Smooth muscle cell of the brain vasculature (primary cell): Measurements from ENCODE around the gene NTRK3.

Source experiments
- DNase-seq: peaks from one replicate; pipeline ENCODE4 v3.0.0-alpha.2; 2012; ENCODE audit warnings: low read depth, low spot score

The NTRK3 gene

GRCh38 chr15:87944691-87945090 is 311.8 kb downstream of the NTRK3 start:
- no peak for DNase-seq

GRCh38 chr15:87944050-87944449 is 312.5 kb downstream of the NTRK3 start:
- no peak for DNase-seq

DNA sequence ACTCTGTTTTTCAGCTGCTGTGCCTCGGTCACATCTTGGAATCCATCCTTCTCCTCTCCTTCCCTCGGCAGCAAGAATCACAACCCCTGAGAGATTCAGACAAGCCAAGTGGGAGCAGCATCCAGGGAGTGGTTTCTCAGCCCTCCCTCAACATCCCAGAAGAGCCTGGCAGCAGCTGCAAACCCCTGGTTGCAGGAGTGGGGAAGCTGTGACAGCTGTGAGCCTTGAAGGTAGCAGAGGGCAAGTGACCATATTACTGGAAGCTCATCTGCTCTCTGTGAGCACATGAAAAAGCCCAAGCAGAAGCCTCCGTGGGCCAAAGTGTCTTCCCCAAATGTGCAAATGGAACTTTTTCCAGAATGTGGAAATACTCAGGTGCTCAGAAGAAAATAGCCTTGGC is 312.9 kb downstream of the NTRK3 start:
- no peak for DNase-seq

GRCh38 chr15:87942316-87942715 is 314.2 kb downstream of the NTRK3 start:
- no peak for DNase-seq

DNA sequence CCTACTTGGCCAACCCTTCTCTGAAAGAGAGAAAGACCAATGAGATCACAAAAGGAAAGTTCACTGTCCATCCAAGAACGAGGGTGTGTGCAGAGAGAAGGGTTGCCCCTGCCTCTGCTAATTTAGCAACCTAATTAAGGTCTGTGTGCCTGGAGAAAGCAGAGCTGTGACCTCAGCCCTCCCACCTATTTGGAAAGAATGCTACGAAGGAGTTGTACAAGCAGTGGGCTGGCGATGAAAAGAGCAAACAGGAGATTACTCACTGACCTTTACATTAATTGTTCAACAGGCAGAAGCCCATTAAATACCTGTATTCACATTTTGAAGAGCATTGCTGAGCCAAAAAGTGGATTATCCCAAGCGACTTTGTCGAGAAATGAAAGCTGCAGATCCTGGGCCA is 314.9 kb downstream of the NTRK3 start:
- no peak for DNase-seq

- no peak for DNase-seq
Observed at GRCh38 chr15:87940768-87941167, 315.8 kb downstream of the NTRK3 start.

DNA sequence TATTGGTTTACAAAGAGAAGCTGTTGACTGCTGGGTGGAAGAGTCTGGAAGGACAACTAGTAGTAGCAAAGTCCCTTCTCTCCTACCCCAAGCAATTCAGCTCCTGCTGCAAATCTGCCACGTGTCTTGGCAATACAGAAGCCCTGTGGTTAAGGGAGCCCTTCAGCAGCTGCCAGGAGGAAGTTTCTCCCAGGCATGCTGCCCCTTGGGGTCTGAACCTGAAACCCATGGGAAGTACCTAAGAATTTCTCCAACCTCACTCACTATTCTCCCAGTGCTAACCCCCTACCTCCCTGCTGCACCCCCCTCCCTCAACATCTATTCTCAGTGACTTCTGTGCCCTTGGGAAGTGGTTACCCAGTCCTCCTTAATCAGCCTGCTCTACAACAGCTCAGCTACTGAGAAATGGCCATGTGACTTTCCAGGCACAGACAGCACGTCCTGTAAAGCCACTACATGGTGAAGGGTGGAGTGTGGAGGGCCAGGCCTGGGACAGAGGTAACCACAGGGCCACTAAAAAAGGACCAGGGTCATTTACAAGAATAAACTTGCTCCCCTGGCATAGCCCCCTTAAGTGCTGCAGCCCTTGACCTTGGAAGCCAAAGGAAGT is 316.6 kb downstream of the NTRK3 start:
- no peak for DNase-seq

- DNase-seq: no peak
Observed at GRCh38 chr15:87938031-87938430, 318.5 kb downstream of the NTRK3 start.

GRCh38 chr15:87935583-87935982 is 321.0 kb downstream of the NTRK3 start:
- no peak for DNase-seq

- no peak for DNase-seq
Observed at GRCh38 chr15:87931584-87931983, 325.0 kb downstream of the NTRK3 start.

GRCh38 chr15:87930457-87930856 is 326.1 kb downstream of the NTRK3 start:
- no peak for DNase-seq

GRCh38 chr15:87929841-87930240 is 326.7 kb downstream of the NTRK3 start:
- no peak for DNase-seq

- no peak for DNase-seq
Observed at GRCh38 chr15:87924433-87924832, 332.1 kb downstream of the NTRK3 start.

GRCh38 chr15:87919064-87919463 is 337.5 kb downstream of the NTRK3 start:
- no peak for DNase-seq

- DNase-seq: no peak
Observed at GRCh38 chr15:87917480-87917879, 339.1 kb downstream of the NTRK3 start.

DNA sequence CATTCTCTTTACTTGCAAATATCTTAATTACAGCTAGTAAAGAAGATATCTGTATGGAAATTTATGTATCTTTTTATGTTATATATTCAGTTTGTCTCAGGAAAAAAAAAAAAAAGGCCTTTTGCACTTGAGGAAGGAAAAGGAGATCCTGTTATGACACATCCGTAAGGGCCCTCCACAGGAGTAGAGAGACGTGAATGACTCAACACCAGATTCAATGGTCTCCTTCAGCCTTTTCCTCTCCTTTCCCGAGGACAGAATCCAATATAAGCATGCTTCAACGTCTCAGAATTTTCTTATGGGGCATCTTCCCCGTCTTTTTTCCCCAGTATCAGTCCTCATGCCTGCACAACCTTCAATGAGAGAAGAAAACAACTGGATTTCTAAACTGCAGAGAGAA is 340.3 kb downstream of the NTRK3 start:
- DNase-seq: no peak

GRCh38 chr15:87910301-87910700 is 346.2 kb downstream of the NTRK3 start:
- DNase-seq: no peak

GRCh38 chr15:87907676-87908446 is 348.7 kb downstream of the NTRK3 start:
- DNase-seq: no peak

- DNase-seq: no peak
Observed at GRCh38 chr15:87906444-87906843, 350.1 kb downstream of the NTRK3 start.

DNA sequence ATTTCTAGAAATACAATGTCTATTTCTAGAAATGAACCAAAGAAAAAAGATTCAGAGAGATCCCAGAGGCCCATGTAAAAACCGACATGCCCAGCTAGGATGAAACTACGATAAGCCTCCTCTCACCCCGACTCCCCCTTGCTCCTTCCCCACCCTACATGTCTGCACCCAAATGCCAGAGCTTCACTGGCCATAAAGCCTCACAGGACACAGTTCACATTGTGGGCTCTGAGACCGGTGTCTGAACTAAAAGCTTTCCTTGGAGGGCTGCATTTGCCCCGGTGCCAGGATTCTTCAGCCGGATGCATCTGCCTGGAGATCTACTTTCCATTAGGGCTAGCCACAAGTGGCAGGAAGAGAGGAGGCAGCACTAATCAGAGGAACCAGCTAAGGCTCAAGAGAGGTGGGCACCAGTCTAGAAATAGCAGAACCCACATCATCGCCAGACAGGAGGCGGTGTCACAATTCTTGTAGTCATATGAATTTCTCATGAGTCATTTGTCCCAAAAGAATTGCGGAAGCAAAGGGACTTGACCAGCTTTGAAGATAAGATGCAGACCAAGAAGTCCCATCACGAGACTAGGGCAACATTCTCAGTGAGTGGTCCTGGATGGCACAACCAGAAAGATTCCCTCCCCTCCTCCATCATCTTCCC is 353.6 kb downstream of the NTRK3 start:
- no peak for DNase-seq

- no peak for DNase-seq
Observed at GRCh38 chr15:87901926-87902690, 354.4 kb downstream of the NTRK3 start.

DNA sequence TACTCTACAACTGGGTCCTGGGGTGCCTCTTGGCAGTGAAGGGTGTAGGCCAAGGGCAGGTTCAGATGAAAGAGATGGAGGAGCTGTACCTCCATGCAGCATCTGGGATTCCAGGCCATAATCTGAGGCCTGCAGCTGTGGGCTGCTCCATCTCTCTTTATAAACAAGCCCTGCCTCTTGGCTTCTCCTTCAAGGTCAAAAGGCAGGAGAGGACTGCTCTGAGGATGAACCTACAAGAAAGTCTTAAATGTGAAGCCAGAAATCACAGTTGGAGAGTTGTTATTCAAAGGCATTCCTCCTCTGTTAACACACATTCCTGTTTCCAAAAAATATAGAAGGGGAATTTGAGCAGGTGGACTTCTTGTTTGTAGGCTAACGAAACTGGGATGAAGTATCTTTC is 355.5 kb downstream of the NTRK3 start:
- no peak for DNase-seq
